SK-N-MC (cell line): Measurements from ENCODE around the gene NSL1.

Experiments used
- EZH2 ChIP-seq: fragments of 200-600 bp; sonication (generic); IDR thresholded peaks from one replicate; pipeline ENCODE4 v1.6.1; 2017; ENCODE audit warnings: antibody characterized with exemption
- FOXP2 ChIP-seq: optimal IDR thresholded peaks from 2 replicates; pipeline ENCODE3; 2011; ENCODE audit warnings: mild to moderate bottlenecking, moderate library complexity; ENCODE audit not compliant: insufficient read depth; ENCODE audit errors: extremely low read length, control extremely low read depth
- POLR2AphosphoS5 ChIP-seq: IDR thresholded peaks from 2 replicates; pipeline ENCODE4 v1.6.1; 2012; ENCODE audit warnings: mild to moderate bottlenecking, low read depth, low read length, borderline replicate concordance

- no peak for TF ChIP-seq EZH2
- no peak for TF ChIP-seq POLR2AphosphoS5
- TF ChIP-seq FOXP2: no peak
Observed at GRCh38 chr1:212738330-212738729, 53.2 kb downstream of the NSL1 start.
